ENCODE measurements around the gene MYH6.
"Not testable (repeated sequence)": the region's sequence is repeated elsewhere in the genome, so short reads cannot be mapped to it uniquely, and the experiment has no call there.

Gene MYH6

DNA sequence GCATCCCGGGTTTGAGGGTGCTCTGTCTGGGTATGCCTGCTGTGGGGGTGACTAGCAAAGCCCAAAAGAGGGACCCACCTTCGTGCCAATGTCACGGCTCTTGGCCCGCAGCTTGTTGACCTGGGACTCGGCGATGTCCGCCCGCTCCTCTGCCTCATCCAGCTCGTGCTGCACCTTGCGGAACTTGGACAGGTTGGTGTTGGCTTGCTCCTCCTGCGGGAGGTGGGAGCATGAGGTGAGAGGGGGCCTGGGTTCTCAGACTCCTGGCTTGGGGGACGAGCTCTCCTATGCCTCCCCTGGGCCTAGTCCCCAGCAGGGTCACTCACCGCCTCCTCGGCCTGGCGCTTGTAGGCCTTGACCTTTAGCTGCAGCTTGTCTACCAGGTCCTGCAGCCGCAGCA is 5.6 kb upstream of the MYH6 start:
- DNase-seq, result no peak

GRCh38 chr14:23411563-23412525 is 3.8 kb upstream of the MYH6 start:
- no peak for DNase-seq

DNA sequence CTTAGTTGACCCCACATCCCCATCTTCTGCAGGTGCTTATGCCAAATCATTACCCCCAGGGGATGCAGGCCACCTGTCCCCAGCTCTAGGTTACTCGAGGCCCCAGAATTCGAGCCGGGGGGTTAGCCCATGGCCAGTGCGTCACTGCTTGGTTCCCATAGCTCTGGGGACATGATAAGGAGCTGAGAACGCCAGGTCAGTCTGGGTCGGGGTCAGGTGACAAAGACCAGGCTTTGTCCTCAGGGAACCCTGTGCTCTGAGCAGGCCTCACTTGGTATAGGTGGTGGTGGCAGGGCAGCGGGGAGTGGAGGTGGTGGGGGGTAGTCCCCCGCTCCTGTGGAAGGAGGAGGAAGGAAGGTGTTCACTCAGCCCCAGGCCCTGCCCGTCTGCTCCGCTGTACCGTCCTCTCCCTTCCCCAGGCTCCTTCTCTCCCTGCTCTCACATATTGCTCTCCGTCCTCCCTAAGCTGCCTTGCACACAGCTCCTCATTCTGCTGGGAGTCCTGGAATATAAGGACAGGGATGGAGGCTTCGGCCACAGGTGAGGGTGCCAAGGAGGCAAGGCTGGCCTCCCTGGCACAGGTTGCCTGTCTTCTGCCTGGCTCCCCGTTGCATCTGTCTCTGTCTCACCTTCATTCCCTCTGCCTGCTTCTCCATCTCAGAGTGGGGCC is 2.0 kb upstream of the MYH6 start:
- no peak for DNase-seq

DNA sequence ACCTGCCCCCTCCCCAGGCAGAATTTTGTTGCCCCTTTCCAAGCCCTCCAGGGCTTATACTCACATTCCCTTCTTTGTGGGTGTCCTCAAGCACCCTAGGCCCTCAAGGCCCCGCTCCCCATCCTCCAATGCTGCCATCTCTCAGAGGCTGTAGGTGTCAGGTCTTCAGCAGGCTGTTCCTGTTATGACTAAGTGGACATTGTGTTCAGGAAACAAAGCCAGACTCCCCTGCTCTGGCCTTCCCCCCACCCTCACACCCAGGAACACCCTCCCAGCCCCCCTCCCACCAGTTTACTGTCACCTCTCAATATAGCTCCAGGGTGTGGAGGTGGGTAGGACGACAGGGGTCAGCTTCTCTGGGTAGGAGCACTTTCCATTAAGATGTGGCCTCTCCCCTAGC is 1.4 kb upstream of the MYH6 start:
- DNase-seq, result no peak

DNA sequence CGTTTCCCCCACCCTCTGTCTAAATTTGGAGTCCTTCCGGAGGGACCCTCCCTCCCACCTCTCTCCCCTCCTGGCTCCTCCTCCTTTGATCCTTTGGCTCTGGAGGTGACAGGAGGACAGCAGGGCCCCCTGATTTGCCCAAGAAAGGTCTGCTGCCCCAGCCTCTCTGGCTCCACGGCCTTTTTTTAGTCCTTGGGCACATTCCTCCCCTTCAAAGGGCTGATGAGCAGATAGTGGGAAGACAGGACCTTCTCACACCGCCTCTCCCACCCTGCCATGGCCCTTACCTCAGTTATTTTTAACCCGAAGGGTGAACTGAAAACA is 196 bp upstream of the MYH6 start:
- no peak for DNase-seq

DNA sequence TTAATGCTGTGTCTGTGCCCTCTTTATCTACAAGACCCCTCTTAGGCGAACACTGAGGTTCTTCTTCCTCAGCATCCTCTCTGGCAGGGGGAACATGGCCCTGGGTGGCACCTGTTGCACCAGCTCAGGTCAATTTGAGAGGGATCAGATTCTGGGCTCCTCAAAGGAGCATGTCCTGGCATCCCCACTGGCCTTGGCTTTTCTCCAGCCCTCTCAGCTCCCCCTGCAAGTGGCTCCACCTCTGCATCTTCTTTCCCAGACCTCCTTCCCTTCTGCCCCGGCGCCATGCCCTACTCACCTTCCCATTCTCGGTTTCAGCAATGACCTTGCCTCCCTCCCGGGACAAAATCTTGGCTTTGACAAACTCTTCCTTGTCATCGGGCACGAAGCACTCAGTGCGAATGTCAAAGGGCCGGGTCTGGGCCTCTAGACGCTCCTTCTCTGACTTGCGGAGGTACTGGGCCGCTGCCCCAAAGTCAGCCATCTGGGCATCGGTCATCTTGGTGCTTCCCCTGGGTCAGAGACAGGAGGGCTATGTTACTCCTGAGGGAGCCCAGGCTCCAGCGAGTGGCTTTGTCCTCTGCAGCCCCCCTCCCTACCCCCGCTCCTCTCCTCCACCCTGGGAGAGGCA is 1.2 kb downstream of the MYH6 start:
- no peak for DNase-seq

DNA sequence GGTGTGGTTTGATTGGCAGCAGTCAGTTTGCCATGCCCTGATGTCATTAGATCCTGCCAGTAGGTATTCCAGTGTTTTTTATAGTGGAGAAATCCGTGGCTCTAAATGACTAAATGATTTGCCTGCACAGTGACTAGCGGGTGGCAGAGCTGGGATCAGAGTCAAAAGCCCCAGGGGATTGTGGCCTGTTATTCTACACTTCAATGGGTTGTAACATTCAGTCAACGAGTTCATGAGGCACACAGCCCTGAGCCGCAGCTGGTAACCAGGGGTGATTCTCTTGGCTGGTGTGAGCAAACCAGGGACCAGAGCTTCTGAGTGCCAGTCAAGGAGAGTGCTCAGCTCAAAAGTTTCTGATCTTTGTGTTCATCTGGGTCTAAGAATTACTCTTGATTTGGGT is 1.8 kb downstream of the MYH6 start:
- DNase-seq, result no peak

DNA sequence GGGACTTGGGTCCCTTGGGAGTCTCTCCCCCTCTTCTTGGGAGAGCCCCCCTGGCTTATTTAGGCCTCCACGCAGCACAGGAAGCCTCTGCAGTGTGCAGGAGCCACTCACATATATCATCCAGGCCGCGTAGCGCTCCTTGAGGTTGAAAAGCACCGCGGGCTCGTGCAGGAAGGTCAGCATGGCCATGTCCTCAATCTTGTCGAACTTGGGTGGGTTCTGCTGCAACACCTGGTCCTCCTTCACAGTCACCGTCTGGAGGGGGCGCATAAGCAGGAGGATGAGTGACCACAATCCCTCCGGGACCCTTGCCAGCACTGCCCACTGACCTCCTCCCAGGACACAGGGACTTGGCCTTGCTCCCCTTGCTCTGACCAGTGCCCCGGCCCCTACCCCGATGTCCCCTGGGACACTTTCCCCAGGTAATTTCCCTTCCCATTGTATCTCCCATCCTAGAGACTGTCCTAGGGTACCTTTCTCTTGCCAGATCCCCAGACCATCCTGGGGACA is 2.5 kb downstream of the MYH6 start:
- no peak for DNase-seq

DNA sequence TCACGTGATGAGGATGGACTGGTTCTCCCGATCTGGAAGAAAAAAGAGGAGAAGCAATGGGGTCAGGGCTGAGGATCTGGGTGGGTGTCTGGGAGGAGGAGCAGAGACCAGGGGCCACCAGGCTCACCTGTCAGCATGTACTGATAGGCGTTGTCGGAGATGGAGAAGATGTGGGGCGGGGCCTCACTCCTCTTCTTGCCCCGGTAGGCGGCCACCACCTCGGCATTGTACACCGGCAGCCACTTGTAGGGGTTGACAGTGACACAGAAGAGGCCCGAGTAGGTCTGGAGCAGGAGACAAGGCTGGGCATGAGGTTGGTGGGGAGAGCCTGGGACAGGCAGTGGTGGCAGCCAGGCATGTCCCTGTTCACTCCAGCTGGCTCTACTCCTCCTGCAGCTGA is 3.0 kb downstream of the MYH6 start:
- DNase-seq, result no peak

DNA sequence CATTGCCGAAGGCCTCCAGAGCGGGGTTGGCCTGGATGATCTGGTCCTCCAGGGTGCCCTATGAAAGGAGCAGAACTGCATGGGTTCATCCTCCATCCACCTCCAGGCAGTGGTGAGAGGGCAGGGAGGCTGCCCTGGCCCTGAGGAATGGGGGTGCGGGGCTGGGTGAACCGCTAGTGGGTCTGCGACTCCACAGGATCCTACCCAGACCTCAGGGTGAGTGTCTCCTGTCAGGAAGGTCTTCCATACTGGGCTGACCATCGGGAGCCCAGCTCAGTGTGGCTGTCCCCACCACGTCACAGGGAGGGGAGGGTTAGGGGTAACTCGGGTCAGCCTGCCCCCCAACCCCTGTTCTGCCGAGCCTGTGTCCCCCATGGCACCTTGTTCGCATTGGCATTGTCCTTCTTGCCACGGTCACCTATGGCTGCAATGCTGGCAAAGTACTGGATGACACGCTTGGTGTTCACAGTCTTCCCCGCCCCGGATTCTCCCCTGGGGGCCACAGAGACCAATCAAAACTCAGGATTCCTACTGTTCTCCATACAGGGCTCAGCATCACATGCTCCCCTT is 3.7 kb downstream of the MYH6 start:
- no peak for DNase-seq

DNA sequence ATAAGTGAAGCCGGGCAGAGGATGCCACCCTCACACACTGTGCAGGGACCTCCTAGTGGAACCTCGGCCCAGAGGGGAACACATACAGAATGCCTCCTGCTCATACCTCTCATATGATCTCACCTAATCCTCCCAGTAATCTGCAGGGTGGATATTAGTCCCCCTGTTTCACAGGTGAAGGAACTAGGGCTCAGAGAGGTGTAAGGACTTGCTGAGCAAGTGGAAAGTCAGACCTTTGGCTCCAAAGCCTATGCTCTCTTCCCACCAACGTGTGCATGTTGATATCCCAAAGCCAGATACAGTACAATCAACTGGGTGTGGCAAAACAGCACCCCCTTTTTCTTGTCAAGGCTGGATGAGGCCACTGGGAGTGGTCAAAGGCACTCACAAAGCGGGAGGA is 4.2 kb downstream of the MYH6 start:
- no peak for DNase-seq

DNA sequence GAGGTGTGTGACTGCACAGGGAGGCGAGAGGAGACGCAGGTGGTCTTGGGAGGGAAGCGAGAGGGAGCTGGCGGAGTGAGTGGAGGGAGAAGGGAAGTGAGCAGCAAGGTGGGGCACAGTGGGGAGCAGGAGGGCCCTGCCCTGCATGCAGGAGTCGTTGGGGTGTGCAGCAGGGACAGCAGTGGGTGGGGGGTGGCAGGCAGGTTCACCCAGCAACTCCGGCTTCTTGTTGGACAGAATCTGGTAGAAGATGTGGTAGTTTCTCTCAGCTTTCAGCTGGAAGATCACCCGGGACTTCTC is 5.0 kb downstream of the MYH6 start:
- DNase-seq, result no peak

- no peak for DNase-seq
These were observed 5.6 kb downstream of the MYH6 start for GRCh38 chr14:23402296-23403138.

DNA sequence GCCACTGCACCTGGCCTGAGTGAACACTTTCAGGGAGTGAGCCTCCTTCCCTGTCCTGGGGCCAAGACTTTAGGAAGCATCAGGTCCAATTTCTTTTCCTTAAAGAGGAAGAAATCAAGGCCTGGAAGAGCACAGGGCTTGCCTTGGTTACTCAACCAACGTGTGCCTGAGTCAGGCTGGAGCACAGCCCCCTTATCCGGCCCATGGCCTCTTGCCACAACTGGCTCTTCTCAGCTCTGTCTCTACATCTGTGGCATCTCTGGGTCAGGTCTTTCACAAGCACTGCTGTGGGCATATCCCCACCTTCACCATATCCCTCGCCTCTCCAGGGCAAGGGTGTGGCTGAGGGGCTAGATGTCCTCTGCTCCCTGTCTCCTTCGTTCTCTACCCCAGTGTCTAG is 6.8 kb downstream of the MYH6 start:
- no peak for DNase-seq

DNA sequence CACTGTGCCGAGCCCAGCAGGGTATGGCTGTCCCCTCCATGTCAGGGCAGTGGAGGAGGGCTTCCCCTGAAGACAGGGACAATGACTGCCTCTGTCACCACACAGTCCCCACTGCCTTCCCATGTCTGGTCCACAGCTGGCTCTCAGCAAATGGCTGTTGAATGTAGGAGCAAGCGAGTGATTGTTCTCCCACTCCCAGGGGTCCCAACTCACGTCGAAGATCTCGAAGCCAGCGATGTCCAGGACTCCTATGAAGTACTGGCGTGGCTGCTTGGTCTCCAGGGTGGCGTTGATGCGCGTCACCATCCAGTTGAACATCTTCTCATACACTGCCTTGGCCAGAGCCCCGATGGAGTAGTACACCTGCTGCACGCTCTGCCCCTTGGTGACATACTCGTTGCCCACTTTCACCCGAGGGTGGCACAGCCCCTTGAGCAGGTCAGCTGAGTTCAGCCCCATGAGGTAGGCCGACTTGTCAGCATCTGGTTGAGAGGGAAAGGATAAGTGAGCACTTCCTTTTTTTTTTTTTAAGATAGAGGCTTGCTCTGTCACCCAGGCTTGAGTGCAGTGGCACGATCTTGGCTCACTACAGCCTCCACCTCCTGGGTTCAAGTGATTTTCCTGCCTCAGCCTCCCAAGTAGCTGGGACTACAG is 7.5 kb downstream of the MYH6 start:
- not testable (repeated sequence) for DNase-seq

DNA sequence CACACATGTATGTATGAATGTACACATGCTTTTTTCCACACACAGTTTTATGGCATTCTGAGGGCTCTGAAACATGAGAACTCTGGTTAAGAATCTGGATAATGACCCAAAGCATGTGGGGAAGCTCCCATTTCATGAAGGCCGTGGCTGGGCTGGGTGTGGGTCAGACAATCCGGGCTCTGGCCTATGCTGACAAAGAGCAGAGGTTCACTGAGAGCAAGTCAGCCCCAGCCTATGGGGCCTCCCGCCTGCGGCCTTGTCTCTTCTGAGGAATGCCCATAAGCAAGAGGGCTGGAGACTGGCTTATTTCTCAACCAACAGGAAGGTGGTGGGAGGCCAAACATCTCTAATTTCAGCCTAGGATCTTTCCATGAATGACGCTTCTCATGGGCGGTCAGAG is 8.5 kb downstream of the MYH6 start:
- no peak for DNase-seq

- DNase-seq, result no peak
These were observed 8.9 kb downstream of the MYH6 start for GRCh38 chr14:23399136-23399535.

DNA sequence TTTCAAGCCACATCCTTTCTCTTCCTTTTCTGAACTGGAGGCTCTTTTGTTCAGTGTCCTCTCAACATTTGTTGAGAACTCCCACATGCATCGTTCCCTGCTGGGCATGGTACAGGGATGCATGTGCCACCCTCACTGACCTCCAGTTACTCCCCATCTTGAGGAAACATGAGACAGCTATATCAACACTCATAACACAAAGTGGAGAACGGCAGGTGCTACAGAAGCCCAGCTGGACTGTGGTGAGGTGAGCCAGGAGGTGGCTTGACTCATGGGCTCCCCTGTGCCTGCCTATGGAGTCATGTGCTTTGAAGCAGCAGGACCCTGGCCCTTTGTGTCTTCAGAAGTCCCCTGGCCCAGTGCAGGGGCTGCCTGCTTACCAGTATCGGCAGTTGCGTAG is 9.7 kb downstream of the MYH6 start:
- no peak for DNase-seq

- no peak for DNase-seq
These were observed 11.2 kb downstream of the MYH6 start for GRCh38 chr14:23396781-23397407.

DNA sequence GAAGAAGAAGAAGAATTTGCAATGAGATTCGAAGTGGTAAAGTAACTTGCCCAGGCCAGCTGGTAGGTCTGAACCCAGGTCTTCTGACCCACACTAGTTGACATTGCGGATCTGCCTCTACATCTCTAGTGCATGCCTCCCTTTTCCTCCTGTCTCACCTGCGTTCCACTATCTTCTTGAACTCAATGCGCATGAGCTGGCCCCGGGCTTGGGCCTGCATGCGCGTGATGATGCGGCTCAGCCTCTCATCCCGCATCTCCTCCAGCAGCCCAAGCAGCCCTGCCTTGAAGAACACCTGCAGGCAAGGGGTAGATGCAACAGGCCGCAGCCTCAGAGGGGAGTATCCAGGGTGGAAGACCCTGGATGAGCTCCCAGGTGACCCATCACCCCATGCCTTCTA is 11.9 kb downstream of the MYH6 start:
- no peak for DNase-seq

- no peak for DNase-seq
These were observed 15.5 kb downstream of the MYH6 start for GRCh38 chr14:23392613-23393012.

GRCh38 chr14:23389871-23390270 is 18.2 kb downstream of the MYH6 start:
- DNase-seq, result not testable (repeated sequence)
